Measurements from ENCODE around the gene LRP1B.

- TF ChIP-seq CTCF (IDR thresholded peaks at IDR 0.05) (no peak), EP300 (IDR thresholded peaks at IDR 0.05) (no peak)
Measured at GRCh38 chr2:141517180-141517851, 613.5 kb downstream of the LRP1B start.

All from esophagus muscularis mucosa (tissue), 3 donors.